H9 (cell line): ENCODE data around the gene SOX4. TPM values are rescaled to one million over a fixed set of nuclear protein-coding genes. Genes with fewer than 3 reads are reported as not detected.

Experiments used
- DNase-seq: peaks from one replicate; pipeline ENCODE4 v3.0.0-alpha.2; 2017
- H2AFZ ChIP-seq: one replicate; pipeline ENCODE4 v1.6.1; 2013; ENCODE audit warnings: mild to moderate bottlenecking, low read length, control low read depth, moderate library complexity
- H2AK5ac ChIP-seq: 2 replicates; pipeline ENCODE4 v1.6.1; 2013; ENCODE audit warnings: low read length, control low read depth, mixed read lengths; ENCODE audit not compliant: insufficient read length
- H2BK120ac ChIP-seq: one replicate; pipeline ENCODE4 v1.6.1; 2013; ENCODE audit warnings: low read depth, mild to moderate bottlenecking, low read length, control low read depth, inconsistent platforms; ENCODE audit not compliant: poor library complexity, severe bottlenecking
- H2BK12ac ChIP-seq: 2 replicates; pipeline ENCODE4 v1.6.1; 2013; ENCODE audit warnings: low read length, control low read depth, mixed read lengths, low read depth; ENCODE audit not compliant: insufficient read length
- H2BK15ac ChIP-seq: 2 replicates; pipeline ENCODE4 v1.6.1; 2013; ENCODE audit warnings: low read depth, low read length, control low read depth
- H2BK20ac ChIP-seq: one replicate; pipeline ENCODE4 v1.6.1; 2013; ENCODE audit warnings: low read depth, mild to moderate bottlenecking, low read length, control low read depth, inconsistent platforms; ENCODE audit not compliant: poor library complexity, severe bottlenecking
- H2BK5ac ChIP-seq: 2 replicates; pipeline ENCODE4 v1.6.1; 2013; ENCODE audit warnings: low read length, control low read depth, mixed read lengths; ENCODE audit not compliant: insufficient read length
- H3K14ac ChIP-seq: 2 replicates; pipeline ENCODE4 v1.6.1; 2013; ENCODE audit warnings: low read length, control low read depth; ENCODE audit not compliant: insufficient read depth
- H3K18ac ChIP-seq: 2 replicates; pipeline ENCODE4 v1.6.1; 2013; ENCODE audit warnings: low read depth, mild to moderate bottlenecking, mixed read lengths, low read length, control low read depth; ENCODE audit not compliant: insufficient read length
- H3K23ac ChIP-seq: 2 replicates; pipeline ENCODE4 v1.6.1; 2013; ENCODE audit warnings: low read length, control low read depth, mixed read lengths, low read depth; ENCODE audit not compliant: insufficient read length
- H3K23me2 ChIP-seq: 2 replicates; pipeline ENCODE4 v1.6.1; 2013; ENCODE audit warnings: low read depth, mild to moderate bottlenecking, mixed read lengths, low read length, control low read depth; ENCODE audit not compliant: insufficient read length, poor library complexity, severe bottlenecking
- H3K27ac ChIP-seq: 2 replicates; pipeline ENCODE4 v1.5.1; 2013; ENCODE audit warnings: low read length, control low read depth, mixed read lengths, low read depth; ENCODE audit not compliant: insufficient read length
- H3K27me3 ChIP-seq: 2 replicates; pipeline ENCODE4 v1.6.1; 2013; ENCODE audit warnings: low read length, control low read depth, inconsistent platforms; ENCODE audit not compliant: insufficient read depth
- H3K4ac ChIP-seq: 2 replicates; pipeline ENCODE4 v1.6.1; 2013; ENCODE audit warnings: low read depth, mild to moderate bottlenecking, control low read depth, inconsistent platforms, low read length, moderate library complexity
- H3K4me1 ChIP-seq: 2 replicates; pipeline ENCODE4 v1.6.1; 2013; ENCODE audit warnings: low read length, control low read depth, inconsistent platforms; ENCODE audit not compliant: insufficient read depth
- H3K4me2 ChIP-seq: 2 replicates; pipeline ENCODE4 v1.6.1; 2013; ENCODE audit warnings: low read length, control low read depth, mixed read lengths; ENCODE audit not compliant: insufficient read length, insufficient read depth
- H3K56ac ChIP-seq: 2 replicates; pipeline ENCODE4 v1.6.1; 2013; ENCODE audit warnings: low read depth, mild to moderate bottlenecking, mixed read lengths, low read length, control low read depth; ENCODE audit not compliant: insufficient read length
- H3K79me1 ChIP-seq: 2 replicates; pipeline ENCODE4 v1.6.1; 2013; ENCODE audit warnings: low read depth, mild to moderate bottlenecking, moderate library complexity, low read length, control low read depth, inconsistent platforms; ENCODE audit not compliant: insufficient read depth, poor library complexity, severe bottlenecking
- H3K79me2 ChIP-seq: 2 replicates; pipeline ENCODE4 v1.6.1; 2013; ENCODE audit warnings: low read length, control low read depth, inconsistent platforms; ENCODE audit not compliant: insufficient read depth
- H3K9ac ChIP-seq: 2 replicates; pipeline ENCODE4 v1.6.1; 2013; ENCODE audit warnings: low read length, control low read depth, mixed read lengths; ENCODE audit not compliant: insufficient read length; ENCODE audit errors: extremely low read depth
- H3K9me3 ChIP-seq: one replicate; pipeline ENCODE4 v1.6.1; 2013; ENCODE audit warnings: low read depth, low read length, inconsistent platforms; ENCODE audit not compliant: control insufficient read depth
- H3T11ph ChIP-seq: one replicate; pipeline ENCODE4 v1.6.1; 2013; ENCODE audit warnings: mild to moderate bottlenecking, low read length, control low read depth, inconsistent platforms
- H4K20me1 ChIP-seq: one replicate; pipeline ENCODE4 v1.6.1; 2013; ENCODE audit not compliant: control insufficient read depth, insufficient read length, insufficient read depth
- H4K5ac ChIP-seq: 2 replicates; pipeline ENCODE4 v1.6.1; 2013; ENCODE audit warnings: low read depth, mild to moderate bottlenecking, mixed read lengths, low read length, control low read depth; ENCODE audit not compliant: insufficient read length
- H4K8ac ChIP-seq: replicated peaks from 2 replicates; pipeline ENCODE4 v1.6.1; 2013; ENCODE audit warnings: low read length, control low read depth, mixed read lengths, low read depth; ENCODE audit not compliant: insufficient read length
- H4K91ac ChIP-seq: 2 replicates; pipeline ENCODE4 v1.6.1; 2013; ENCODE audit warnings: low read depth, mild to moderate bottlenecking, moderate library complexity, mixed read lengths, low read length, control low read depth; ENCODE audit not compliant: insufficient read length
- H3K27ac Mint-ChIP-seq, 3 experiments: 2 replicates in 2 of 3; 3 replicates in 1 of 3; pipeline ENCODE4 v1.8.0; 2020 to 2021; ENCODE audit warnings: mixed read lengths in 3 of 3, mild to moderate bottlenecking in 1 of 3, moderate library complexity in 1 of 3
- H3K27me3 Mint-ChIP-seq: 2 replicates; pipeline ENCODE4 v1.8.0; 2021; ENCODE audit warnings: low read depth, mild to moderate bottlenecking, moderate library complexity, mixed read lengths
- H3K36me3 Mint-ChIP-seq, 3 experiments: 2 replicates in 2 of 3; 3 replicates in 1 of 3; pipeline ENCODE4 v1.8.0; 2020 to 2021; ENCODE audit warnings: low read depth in 3 of 3, mixed read lengths in 3 of 3; ENCODE audit not compliant: insufficient read depth in 1 of 3
- H3K4me1 Mint-ChIP-seq, 2 experiments: 2 replicates each; pipeline ENCODE4 v1.8.0; 2020; ENCODE audit warnings: mixed read lengths in 2 of 2
- H3K4me3 Mint-ChIP-seq, 2 experiments: 2 replicates in 1 of 2; 3 replicates in 1 of 2; pipeline ENCODE4 v1.8.0; 2020 to 2021; ENCODE audit warnings: mild to moderate bottlenecking in 2 of 2, mixed read lengths in 2 of 2, moderate library complexity in 1 of 2
- H3K9me3 Mint-ChIP-seq, 2 experiments: 2 replicates in 1 of 2; 3 replicates in 1 of 2; pipeline ENCODE4 v1.8.0; 2020; ENCODE audit warnings: mild to moderate bottlenecking in 2 of 2, mixed read lengths in 2 of 2, moderate library complexity in 1 of 2
- WGBS: extraction: QIAGEN DNeasy Blood & Tissue Kit; methylation state at CpG from one replicate; pipeline ENCODE4 v1.1.7; 2013; ENCODE audit warnings: missing lambda C conversion rate, low lambda C conversion rate, mixed read lengths; ENCODE audit not compliant: insufficient read length; ENCODE audit errors: extremely low coverage; 5-methylcytosine and 5-hydroxymethylcytosine counted together
- total RNA-seq: library from RNA; stranded (reverse); gene quantifications from 2 replicates; pipeline ENCODE4 v1.2.1, GENCODE V29; 2021
- TF ChIP-seq, protein P1 (sequence below): fragments of 200-600 bp; sonication (generic); conservative IDR thresholded peaks from 3 replicates; pipeline ENCODE4 v1.8.0; 2021; ENCODE audit warnings: antibody characterized with exemption, mild to moderate bottlenecking

Gene SOX4
- total RNA-seq, 1 experiment from 2014 or later = 108 TPM

DNA sequence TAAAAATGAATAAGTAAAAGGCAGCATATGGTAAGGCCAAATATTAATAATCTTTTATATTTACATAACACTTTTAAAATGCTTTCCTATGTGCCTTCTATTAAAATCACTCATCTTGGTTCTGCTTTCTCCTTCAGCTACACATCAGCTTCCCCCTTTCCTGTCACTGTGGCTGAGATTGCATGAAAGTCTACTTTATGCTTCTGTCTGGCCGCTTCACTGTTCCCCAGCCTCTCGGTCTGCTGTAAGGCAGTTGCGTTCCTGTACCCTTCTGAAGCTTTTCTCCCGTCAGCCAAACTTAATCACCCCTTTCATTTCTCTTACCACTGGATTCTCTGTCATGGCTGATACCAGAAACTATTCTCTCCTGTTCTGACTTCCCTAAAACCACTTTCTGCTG is 34.6 kb downstream of the SOX4 start:
- Histone ChIP-seq H3K27me3 (no peaks in the 10 kb centered on the region), H2AFZ (no peak overlapping the region), H3K14ac (no peak overlapping the region), H3K56ac (no peak overlapping the region), H4K20me1 (no peaks in the 10 kb centered on the region), H3K79me1 (no peaks in the 10 kb centered on the region), H3K4me2 (no peak overlapping the region), H3K27ac (no peak overlapping the region), H3K4ac (no peak overlapping the region), H2BK20ac (no peak overlapping the region), H4K8ac (no peak overlapping the region), H3K79me2 (no peaks in the 10 kb centered on the region; the same call in 1 of the 2 replicates), H3K9me3 (no peaks in the 10 kb centered on the region), H2BK5ac (no peak overlapping the region), H2BK12ac (no peak overlapping the region), H2AK5ac (no peak overlapping the region), H4K91ac (no peak overlapping the region), H3K9ac (no peak overlapping the region), H3K4me1 (no peaks in the 10 kb centered on the region), H2BK15ac (no peak overlapping the region), H3K18ac (no peak overlapping the region), H3T11ph (no peak overlapping the region), H3K23me2 (peaks cover 2% of the 10 kb centered on the region), H4K5ac (no peak overlapping the region), H3K23ac (no peak overlapping the region), H2BK120ac (no peak overlapping the region)
- H3K27ac Mint-ChIP-seq = no peak overlapping the region
- no peaks in the 10 kb centered on the region for H3K36me3 Mint-ChIP-seq
- no peaks in the 10 kb centered on the region for H3K9me3 Mint-ChIP-seq
- no CpG with 5 or more reads among the region's 4 CpGs for WGBS
- H3K27me3 Mint-ChIP-seq = no peaks in the 10 kb centered on the region; the same call in 1 of the 2 replicates
- DNase-seq = no peak
- no peak overlapping the region for H3K4me3 Mint-ChIP-seq
- TF ChIP-seq, protein P1, sequence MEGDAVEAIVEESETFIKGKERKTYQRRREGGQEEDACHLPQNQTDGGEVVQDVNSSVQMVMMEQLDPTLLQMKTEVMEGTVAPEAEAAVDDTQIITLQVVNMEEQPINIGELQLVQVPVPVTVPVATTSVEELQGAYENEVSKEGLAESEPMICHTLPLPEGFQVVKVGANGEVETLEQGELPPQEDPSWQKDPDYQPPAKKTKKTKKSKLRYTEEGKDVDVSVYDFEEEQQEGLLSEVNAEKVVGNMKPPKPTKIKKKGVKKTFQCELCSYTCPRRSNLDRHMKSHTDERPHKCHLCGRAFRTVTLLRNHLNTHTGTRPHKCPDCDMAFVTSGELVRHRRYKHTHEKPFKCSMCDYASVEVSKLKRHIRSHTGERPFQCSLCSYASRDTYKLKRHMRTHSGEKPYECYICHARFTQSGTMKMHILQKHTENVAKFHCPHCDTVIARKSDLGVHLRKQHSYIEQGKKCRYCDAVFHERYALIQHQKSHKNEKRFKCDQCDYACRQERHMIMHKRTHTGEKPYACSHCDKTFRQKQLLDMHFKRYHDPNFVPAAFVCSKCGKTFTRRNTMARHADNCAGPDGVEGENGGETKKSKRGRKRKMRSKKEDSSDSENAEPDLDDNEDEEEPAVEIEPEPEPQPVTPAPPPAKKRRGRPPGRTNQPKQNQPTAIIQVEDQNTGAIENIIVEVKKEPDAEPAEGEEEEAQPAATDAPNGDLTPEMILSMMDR = no peak
- H3K4me1 Mint-ChIP-seq = 0 out of 4 replicates have a peak, but pooled peaks cover 0 to 2% of the 10 kb centered on the region in 2 experiments
